Tibial artery (tissue), 4 donors: Measurements from ENCODE around the gene BANF2.

Experiments used
- DNase-seq, 2 donors: peaks; one replicate each; pipeline ENCODE4 v3.0.0-alpha.2; 2019
- H3K27ac ChIP-seq, 2 donors: fragments of 200-600 bp; sonication (generic) in 1 of 2; 1 replicate in 1 of 2; 2 replicates in 1 of 2; pipeline ENCODE4 v1.5.1; 2018 to 2019; ENCODE audit warnings: mild to moderate bottlenecking in 1 of 2
- H3K27me3 ChIP-seq, 2 donors: fragments of 200-600 bp; sonication (generic) in 1 of 2; one replicate each; pipeline versions ENCODE4 v1.5.1 to v1.6.0; 2016 to 2019
- H3K36me3 ChIP-seq, 3 donors: fragments of 200-600 bp; sonication (generic) in 2 of 3; one replicate each; pipeline ENCODE4 v1.5.1; 2016 to 2019; ENCODE audit warnings: mild to moderate bottlenecking in 2 of 3
- H3K4me1 ChIP-seq, 4 donors: fragments of 200-600 bp; sonication (generic) in 2 of 4; 1 replicate in 3 of 4; 2 replicates in 1 of 4; pipeline ENCODE4 v1.5.1; 2016 to 2019
- H3K4me3 ChIP-seq, 2 donors: fragments of 200-600 bp; sonication (generic) in 1 of 2; 1 replicate in 1 of 2; 2 replicates in 1 of 2; pipeline ENCODE4 v1.5.1; 2018 to 2019; ENCODE audit warnings: mild to moderate bottlenecking in 2 of 2
- H3K9me3 ChIP-seq, 3 donors: fragments of 200-600 bp; sonication (generic) in 1 of 3; one replicate each; pipeline ENCODE4 v1.5.1; 2016 to 2019
- intact Hi-C: fragments of 100-400 bp; cut with DNase I; formaldehyde crosslinking; loops from one replicate; pipeline ENCODE4 v1.15.0; 2023; ENCODE audit warnings: low total_unique reads
- TF ChIP-seq, protein P1 (sequence below), 2 experiments: fragments of 200-600 bp in 1 of 2; fragments of 450-650 bp in 1 of 2; IDR thresholded peaks; one replicate each; pipeline ENCODE4 v1.5.1; 2017 to 2019; ENCODE audit warnings: antibody characterized with exemption in 2 of 2, mild to moderate bottlenecking in 1 of 2, moderate library complexity in 1 of 2

The BANF2 gene

DNA sequence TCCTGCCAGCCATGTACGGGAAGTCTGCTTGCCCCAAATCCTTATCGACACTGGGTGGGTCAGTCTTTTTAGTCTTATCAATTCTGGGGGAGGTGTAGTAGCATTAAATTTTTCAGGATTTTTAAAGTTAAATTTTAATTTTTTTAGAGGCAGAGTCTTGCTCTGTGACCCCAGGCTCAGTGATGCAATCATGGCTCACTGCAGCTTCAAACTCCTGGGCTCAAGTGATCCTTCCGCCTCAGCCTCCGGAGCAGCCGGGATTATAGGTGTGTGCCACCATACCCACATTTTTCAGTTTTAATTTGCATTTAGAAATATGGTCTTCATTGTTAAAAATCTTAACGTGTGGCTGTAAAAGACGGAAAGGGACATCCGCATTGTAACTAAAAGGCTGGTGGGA is 51.9 kb downstream of the BANF2 start:
- Histone ChIP-seq H3K27me3 (no peaks in the 10 kb centered on the region), H3K36me3 (no peaks in the 10 kb centered on the region), H3K27ac (no peak overlapping the region), H3K4me3 (no peak overlapping the region), H3K9me3 (no peaks in the 10 kb centered on the region), H3K4me1 (no peaks in the 10 kb centered on the region)
- intact Hi-C loops = no loop called here
- TF ChIP-seq, protein P1, sequence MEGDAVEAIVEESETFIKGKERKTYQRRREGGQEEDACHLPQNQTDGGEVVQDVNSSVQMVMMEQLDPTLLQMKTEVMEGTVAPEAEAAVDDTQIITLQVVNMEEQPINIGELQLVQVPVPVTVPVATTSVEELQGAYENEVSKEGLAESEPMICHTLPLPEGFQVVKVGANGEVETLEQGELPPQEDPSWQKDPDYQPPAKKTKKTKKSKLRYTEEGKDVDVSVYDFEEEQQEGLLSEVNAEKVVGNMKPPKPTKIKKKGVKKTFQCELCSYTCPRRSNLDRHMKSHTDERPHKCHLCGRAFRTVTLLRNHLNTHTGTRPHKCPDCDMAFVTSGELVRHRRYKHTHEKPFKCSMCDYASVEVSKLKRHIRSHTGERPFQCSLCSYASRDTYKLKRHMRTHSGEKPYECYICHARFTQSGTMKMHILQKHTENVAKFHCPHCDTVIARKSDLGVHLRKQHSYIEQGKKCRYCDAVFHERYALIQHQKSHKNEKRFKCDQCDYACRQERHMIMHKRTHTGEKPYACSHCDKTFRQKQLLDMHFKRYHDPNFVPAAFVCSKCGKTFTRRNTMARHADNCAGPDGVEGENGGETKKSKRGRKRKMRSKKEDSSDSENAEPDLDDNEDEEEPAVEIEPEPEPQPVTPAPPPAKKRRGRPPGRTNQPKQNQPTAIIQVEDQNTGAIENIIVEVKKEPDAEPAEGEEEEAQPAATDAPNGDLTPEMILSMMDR (IDR thresholded peaks at IDR 0.05) = no peak
- no peak for DNase-seq

DNA sequence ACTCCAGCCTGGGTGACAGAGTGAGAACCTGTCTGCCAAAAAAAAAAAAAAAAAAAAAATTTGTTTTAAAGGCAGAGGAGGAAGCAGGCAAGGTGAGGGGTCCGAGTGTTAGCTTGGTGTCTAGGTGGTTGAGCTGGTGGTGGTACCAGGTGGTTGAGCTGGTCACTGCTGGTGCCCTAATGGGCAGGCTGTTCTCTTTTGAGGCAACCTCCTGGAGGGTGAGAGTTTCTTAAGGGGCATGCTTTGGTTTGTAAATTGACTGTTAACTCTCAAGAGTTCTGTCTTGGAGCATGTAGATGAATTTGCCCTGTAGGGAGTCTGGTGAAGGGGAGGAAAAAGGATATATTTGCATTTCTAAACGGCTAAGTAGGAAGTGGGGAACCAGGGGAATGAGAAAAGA is 52.7 kb downstream of the BANF2 start:
- no peaks in the 10 kb centered on the region for H3K4me1 ChIP-seq
- intact Hi-C loops = no loop called here
- H3K9me3 ChIP-seq = no peaks in the 10 kb centered on the region
- H3K4me3 ChIP-seq = no peak overlapping the region
- TF ChIP-seq, protein P1 (IDR thresholded peaks at IDR 0.05) = no peak
- H3K36me3 ChIP-seq = no peaks in the 10 kb centered on the region
- no peaks in the 10 kb centered on the region for H3K27me3 ChIP-seq
- no peak overlapping the region for H3K27ac ChIP-seq
- no peak for DNase-seq

DNA sequence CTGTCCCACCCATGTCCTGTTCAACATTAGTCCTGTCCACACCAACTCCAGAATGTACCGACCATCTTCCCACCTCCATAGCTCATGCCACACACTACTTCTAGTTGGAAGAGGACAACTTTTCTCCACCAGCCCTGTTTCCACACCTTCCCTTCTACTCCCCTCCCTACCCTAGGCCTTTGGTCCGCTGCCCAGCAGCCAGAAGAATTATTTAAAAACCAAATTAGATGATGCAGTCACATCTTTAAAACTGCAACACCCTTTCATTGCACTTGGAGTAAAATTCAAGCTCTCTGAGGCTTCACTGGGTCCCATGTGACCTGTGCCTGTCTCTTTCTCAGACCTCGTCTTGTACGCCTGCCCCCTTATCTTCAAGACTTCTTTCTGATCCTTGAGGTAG is 53.8 kb downstream of the BANF2 start:
- TF ChIP-seq, protein P1 (IDR thresholded peaks at IDR 0.05) = no peak
- Histone ChIP-seq H3K27ac (no peak overlapping the region), H3K4me1 (no peaks in the 10 kb centered on the region), H3K36me3 (no peaks in the 10 kb centered on the region), H3K27me3 (no peaks in the 10 kb centered on the region), H3K4me3 (no peak overlapping the region), H3K9me3 (peaks cover 0 to 7% (median 4%) of the 10 kb centered on the region in 3 donors)
- intact Hi-C loops = no loop called here
- no peak for DNase-seq

DNA sequence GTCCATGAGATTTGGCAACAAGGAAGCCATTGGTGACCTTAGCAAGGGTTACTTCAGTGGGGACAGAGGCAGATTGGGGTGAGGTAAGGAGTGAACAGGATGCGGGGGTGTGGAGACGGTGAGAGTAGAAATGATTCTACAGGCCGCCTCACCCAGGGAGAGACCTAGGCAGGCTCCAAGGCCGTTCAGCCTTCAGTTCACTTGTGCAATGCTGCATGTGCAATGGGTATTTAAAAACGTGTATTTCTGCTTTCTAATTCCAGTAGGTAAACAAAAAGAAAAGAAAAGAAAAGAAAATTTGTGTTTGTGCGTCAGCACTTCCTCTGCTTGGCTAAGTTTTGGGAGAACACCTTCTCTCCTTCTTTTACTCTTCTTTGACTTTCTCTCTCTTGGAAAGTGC is 56.8 kb downstream of the BANF2 start:
- TF ChIP-seq, protein P1 (IDR thresholded peaks at IDR 0.05) = no peak
- H3K9me3 ChIP-seq = peaks cover 0 to 13% (median 13%) of the 10 kb centered on the region in 3 donors
- H3K27me3 ChIP-seq = no peaks in the 10 kb centered on the region
- no peaks in the 10 kb centered on the region for H3K4me1 ChIP-seq
- DNase-seq = no peak
- no peak overlapping the region for H3K4me3 ChIP-seq
- intact Hi-C loops = no loop called here
- H3K27ac ChIP-seq = no peak overlapping the region
- no peaks in the 10 kb centered on the region for H3K36me3 ChIP-seq

DNA sequence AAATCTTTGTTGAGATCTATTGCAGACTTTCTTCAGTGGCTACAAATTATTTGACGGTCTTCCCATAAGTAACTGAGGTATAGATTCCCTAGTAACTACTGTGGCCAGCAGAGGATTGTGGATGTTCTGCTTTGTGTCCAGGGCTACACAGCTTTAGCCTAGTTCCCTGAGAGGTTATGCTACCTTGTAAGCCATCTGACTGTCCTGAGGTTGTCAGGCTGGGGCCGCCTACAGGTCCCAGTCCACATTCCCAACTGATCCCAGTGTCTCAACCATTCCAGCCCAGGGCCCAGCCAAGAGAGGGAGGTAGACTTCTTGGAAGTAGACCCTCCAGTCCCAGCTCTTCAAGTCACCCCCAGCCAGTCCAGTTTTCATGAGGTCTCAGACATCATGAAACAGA is 57.7 kb downstream of the BANF2 start:
- Histone ChIP-seq H3K36me3 (no peaks in the 10 kb centered on the region), H3K27me3 (no peaks in the 10 kb centered on the region), H3K27ac (no peak overlapping the region), H3K9me3 (peaks cover 0 to 13% (median 13%) of the 10 kb centered on the region in 3 donors), H3K4me3 (no peak overlapping the region), H3K4me1 (no peaks in the 10 kb centered on the region)
- DNase-seq = no peak
- TF ChIP-seq, protein P1 (IDR thresholded peaks at IDR 0.05) = no peak
- intact Hi-C loops = no loop called here

DNA sequence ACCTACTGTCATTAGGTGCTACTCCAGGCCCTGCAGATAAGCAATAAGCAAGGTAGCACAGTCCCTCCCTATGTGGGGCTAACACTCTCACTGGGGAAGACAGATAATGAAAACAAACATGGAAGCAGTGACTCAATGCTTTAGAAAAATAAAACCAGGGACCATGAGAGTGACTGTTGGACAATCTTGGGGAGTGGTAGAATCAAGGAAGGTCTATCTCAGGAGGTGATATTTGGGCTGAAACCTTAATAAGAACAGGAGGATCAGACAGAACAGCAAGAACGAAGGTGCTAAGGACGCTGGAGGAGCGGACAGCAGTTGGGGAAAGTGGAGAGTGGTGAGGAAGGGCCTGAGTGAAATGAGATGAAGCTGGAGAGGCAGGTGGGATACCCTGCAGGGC is 58.2 kb downstream of the BANF2 start:
- H3K27ac ChIP-seq = no peak overlapping the region
- no peak overlapping the region for H3K4me3 ChIP-seq
- TF ChIP-seq, protein P1 (IDR thresholded peaks at IDR 0.05) = no peak
- H3K36me3 ChIP-seq = no peaks in the 10 kb centered on the region
- DNase-seq = no peak
- H3K27me3 ChIP-seq = no peaks in the 10 kb centered on the region
- no peaks in the 10 kb centered on the region for H3K4me1 ChIP-seq
- intact Hi-C loops = loop anchor here (2.0 kb wide), 1 partner anchor 65 kb away; no protein-coding TSS in a partner anchor
- H3K9me3 ChIP-seq = peaks cover 0 to 13% (median 13%) of the 10 kb centered on the region in 3 donors
